Activated CD4-positive, alpha-beta T cell treated with anti-CD3 and anti-CD28 coated beads, Interleukin-2, amount 50 U/mL, for 48 hours (primary cell): ENCODE measurements around the gene CPXM2.

ENCODE experiments used
- DNase-seq, 2 experiments: peaks; one replicate each; pipeline ENCODE4 v3.0.0-alpha.2; 2020

Gene CPXM2

GRCh38 chr10:123795846-123796590 lies 95.6 kb downstream of the CPXM2 start:
- no peak for DNase-seq

- DNase-seq, result no peak
Measured at GRCh38 chr10:123795196-123795780, 96.3 kb downstream of the CPXM2 start.

GRCh38 chr10:123792248-123792978 lies 99.2 kb downstream of the CPXM2 start:
- no peak for DNase-seq

GRCh38 chr10:123790132-123790885 lies 101.3 kb downstream of the CPXM2 start:
- no peak for DNase-seq

GRCh38 chr10:123788981-123789380 lies 102.6 kb downstream of the CPXM2 start:
- no peak for DNase-seq

- no peak for DNase-seq
Measured at GRCh38 chr10:123787566-123787965, 104.0 kb downstream of the CPXM2 start.

GRCh38 chr10:123786896-123787295 lies 104.7 kb downstream of the CPXM2 start:
- no peak for DNase-seq

GRCh38 chr10:123786306-123786705 lies 105.3 kb downstream of the CPXM2 start:
- no peak for DNase-seq

GRCh38 chr10:123784646-123785045 lies 107.0 kb downstream of the CPXM2 start:
- DNase-seq, result no peak

GRCh38 chr10:123784216-123784615 lies 107.4 kb downstream of the CPXM2 start:
- DNase-seq, result no peak

- DNase-seq, result no peak
Measured at GRCh38 chr10:123783296-123783695, 108.3 kb downstream of the CPXM2 start.

GRCh38 chr10:123782549-123782948 lies 109.1 kb downstream of the CPXM2 start:
- no peak for DNase-seq

- DNase-seq, result no peak
Measured at GRCh38 chr10:123781956-123782500, 109.6 kb downstream of the CPXM2 start.

- DNase-seq, result no peak
Measured at GRCh38 chr10:123781324-123781900, 110.2 kb downstream of the CPXM2 start.

- no peak for DNase-seq
Measured at GRCh38 chr10:123778719-123779517, 112.7 kb downstream of the CPXM2 start.

GRCh38 chr10:123777881-123778280 lies 113.7 kb downstream of the CPXM2 start:
- no peak for DNase-seq

- DNase-seq, result no peak
Measured at GRCh38 chr10:123774132-123774742, 117.4 kb downstream of the CPXM2 start.

- DNase-seq, result peak in 1 of 2 experiments; percentile 1
Measured at GRCh38 chr10:123772645-123773508, 118.7 kb downstream of the CPXM2 start.

- DNase-seq, result no peak
Measured at GRCh38 chr10:123771877-123772644, 119.5 kb downstream of the CPXM2 start.
